ENCODE results near the gene PTRH1. TPM values are rescaled to one million over a fixed set of nuclear protein-coding genes. Genes with fewer than 3 reads are reported as not detected.

PTRH1 gene
- total and polyA plus RNA-seq, 2 of the 13 experiments (the other 11 are each of a cell fraction or from before 2014, with no cell fraction given): 4.0 to 10.4 TPM

GRCh38 chr9:127715470-127716337, at the start of gene PTRH1, which contains the start of gene TTC16 (continued):
- TF ChIP-seq ZNF333 (CRISPR knock-in tag; IDR thresholded peaks at IDR 0.05; ENCODE audit: borderline replicate concordance) (0 out of 2 replicates have a peak, but pooled peaks have one; percentile 73), TMF1 (CRISPR knock-in tag; IDR thresholded peaks at IDR 0.05; ENCODE audit: low read depth) (no peak), ZNF136 (CRISPR knock-in tag; IDR thresholded peaks at IDR 0.05; ENCODE audit: low read depth) (no peak), IKZF4 (CRISPR knock-in tag; IDR thresholded peaks at IDR 0.05; ENCODE audit: borderline replicate concordance, low read depth, not compliant biosample characterization) (peak; percentile 7), ZFP82 (CRISPR knock-in tag; IDR thresholded peaks at IDR 0.05; ENCODE audit: borderline replicate concordance) (peak; percentile 68; the same call in 1 of the 2 replicates), NBN (conservative IDR thresholded peaks at IDR 0.05) (no peak), DPF2 (CRISPR knock-in tag; IDR thresholded peaks at IDR 0.05; ENCODE audit: borderline replicate concordance, low read depth) (no peak), HNRNPL (IDR thresholded peaks at IDR 0.05; ENCODE audit: low read depth, low read length) (peak; percentile 34; the same call in 1 of the 2 replicates), ELF4 (CRISPR knock-in tag; IDR thresholded peaks at IDR 0.05; ENCODE audit: borderline replicate concordance) (peak; percentile 87), CERS6 (CRISPR knock-in tag; IDR thresholded peaks at IDR 0.05) (no peak), SMYD3 (CRISPR knock-in tag; IDR thresholded peaks at IDR 0.05) (no peak), THAP11 (CRISPR knock-in tag; IDR thresholded peaks at IDR 0.05) (peak; percentile 90), ZNF549 (CRISPR knock-in tag; IDR thresholded peaks at IDR 0.05) (no peak), ATF7-NPFF (CRISPR knock-in tag; IDR thresholded peaks at IDR 0.05; ENCODE audit: low read depth) (no peak; the same call in 1 of the 2 replicates), ATF5 (CRISPR knock-in tag; IDR thresholded peaks at IDR 0.05; ENCODE audit: low read depth) (no peak)
- TF ChIP-seq, protein P1, sequence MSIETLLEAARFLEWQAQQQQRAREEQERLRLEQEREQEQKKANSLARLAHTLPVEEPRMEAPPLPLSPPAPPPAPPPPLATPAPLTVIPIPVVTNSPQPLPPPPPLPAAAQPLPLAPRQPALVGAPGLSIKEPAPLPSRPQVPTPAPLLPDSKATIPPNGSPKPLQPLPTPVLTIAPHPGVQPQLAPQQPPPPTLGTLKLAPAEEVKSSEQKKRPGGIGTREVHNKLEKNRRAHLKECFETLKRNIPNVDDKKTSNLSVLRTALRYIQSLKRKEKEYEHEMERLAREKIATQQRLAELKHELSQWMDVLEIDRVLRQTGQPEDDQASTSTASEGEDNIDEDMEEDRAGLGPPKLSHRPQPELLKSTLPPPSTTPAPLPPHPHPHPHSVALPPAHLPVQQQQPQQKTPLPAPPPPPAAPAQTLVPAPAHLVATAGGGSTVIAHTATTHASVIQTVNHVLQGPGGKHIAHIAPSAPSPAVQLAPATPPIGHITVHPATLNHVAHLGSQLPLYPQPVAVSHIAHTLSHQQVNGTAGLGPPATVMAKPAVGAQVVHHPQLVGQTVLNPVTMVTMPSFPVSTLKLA (IDR thresholded peaks at IDR 0.05): peak; percentile 35
- TF ChIP-seq, protein P2, sequence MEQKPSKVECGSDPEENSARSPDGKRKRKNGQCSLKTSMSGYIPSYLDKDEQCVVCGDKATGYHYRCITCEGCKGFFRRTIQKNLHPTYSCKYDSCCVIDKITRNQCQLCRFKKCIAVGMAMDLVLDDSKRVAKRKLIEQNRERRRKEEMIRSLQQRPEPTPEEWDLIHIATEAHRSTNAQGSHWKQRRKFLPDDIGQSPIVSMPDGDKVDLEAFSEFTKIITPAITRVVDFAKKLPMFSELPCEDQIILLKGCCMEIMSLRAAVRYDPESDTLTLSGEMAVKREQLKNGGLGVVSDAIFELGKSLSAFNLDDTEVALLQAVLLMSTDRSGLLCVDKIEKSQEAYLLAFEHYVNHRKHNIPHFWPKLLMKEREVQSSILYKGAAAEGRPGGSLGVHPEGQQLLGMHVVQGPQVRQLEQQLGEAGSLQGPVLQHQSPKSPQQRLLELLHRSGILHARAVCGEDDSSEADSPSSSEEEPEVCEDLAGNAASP (CRISPR knock-in tag; IDR thresholded peaks at IDR 0.05; ENCODE audit: borderline replicate concordance): peak; percentile 32; the same call in 1 of the 2 replicates
- TF ChIP-seq, protein P3, sequence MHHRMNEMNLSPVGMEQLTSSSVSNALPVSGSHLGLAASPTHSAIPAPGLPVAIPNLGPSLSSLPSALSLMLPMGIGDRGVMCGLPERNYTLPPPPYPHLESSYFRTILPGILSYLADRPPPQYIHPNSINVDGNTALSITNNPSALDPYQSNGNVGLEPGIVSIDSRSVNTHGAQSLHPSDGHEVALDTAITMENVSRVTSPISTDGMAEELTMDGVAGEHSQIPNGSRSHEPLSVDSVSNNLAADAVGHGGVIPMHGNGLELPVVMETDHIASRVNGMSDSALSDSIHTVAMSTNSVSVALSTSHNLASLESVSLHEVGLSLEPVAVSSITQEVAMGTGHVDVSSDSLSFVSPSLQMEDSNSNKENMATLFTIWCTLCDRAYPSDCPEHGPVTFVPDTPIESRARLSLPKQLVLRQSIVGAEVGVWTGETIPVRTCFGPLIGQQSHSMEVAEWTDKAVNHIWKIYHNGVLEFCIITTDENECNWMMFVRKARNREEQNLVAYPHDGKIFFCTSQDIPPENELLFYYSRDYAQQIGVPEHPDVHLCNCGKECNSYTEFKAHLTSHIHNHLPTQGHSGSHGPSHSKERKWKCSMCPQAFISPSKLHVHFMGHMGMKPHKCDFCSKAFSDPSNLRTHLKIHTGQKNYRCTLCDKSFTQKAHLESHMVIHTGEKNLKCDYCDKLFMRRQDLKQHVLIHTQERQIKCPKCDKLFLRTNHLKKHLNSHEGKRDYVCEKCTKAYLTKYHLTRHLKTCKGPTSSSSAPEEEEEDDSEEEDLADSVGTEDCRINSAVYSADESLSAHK (CRISPR knock-in tag; IDR thresholded peaks at IDR 0.05; ENCODE audit: borderline replicate concordance): no peak
- TF ChIP-seq, protein P4, sequence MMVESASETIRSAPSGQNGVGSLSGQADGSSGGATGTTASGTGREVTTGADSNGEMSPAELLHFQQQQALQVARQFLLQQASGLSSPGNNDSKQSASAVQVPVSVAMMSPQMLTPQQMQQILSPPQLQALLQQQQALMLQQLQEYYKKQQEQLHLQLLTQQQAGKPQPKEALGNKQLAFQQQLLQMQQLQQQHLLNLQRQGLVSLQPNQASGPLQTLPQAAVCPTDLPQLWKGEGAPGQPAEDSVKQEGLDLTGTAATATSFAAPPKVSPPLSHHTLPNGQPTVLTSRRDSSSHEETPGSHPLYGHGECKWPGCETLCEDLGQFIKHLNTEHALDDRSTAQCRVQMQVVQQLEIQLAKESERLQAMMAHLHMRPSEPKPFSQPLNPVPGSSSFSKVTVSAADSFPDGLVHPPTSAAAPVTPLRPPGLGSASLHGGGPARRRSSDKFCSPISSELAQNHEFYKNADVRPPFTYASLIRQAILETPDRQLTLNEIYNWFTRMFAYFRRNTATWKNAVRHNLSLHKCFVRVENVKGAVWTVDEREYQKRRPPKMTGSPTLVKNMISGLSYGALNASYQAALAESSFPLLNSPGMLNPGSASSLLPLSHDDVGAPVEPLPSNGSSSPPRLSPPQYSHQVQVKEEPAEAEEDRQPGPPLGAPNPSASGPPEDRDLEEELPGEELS (CRISPR knock-in tag; IDR thresholded peaks at IDR 0.05): no peak
